ENCODE measurements around the gene ARAP3.

DNA sequence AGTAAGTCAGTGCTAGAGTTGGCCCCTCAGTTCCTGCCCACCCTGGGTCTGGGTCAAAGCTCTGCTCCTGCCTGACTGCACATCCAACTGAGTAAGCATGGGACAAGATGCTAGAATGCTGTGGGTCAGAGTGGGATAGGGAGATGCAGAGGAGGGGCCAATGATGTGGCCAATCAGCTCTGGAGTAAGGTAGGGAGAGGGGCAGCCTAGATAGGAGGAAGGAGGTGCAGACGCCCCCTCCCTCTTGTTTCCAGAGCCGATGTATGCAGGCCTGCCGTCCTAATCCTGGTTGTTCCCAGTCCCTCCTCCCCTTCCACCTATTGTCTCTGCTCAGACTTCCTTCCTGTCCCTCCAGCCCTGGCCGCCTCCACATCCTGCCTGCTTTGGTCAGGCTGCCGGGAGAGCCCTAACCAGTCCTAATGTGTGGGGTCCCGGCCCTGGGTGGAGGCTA, 1.3 kb downstream of the ARAP3 start:
- TF ChIP-seq, protein P1, sequence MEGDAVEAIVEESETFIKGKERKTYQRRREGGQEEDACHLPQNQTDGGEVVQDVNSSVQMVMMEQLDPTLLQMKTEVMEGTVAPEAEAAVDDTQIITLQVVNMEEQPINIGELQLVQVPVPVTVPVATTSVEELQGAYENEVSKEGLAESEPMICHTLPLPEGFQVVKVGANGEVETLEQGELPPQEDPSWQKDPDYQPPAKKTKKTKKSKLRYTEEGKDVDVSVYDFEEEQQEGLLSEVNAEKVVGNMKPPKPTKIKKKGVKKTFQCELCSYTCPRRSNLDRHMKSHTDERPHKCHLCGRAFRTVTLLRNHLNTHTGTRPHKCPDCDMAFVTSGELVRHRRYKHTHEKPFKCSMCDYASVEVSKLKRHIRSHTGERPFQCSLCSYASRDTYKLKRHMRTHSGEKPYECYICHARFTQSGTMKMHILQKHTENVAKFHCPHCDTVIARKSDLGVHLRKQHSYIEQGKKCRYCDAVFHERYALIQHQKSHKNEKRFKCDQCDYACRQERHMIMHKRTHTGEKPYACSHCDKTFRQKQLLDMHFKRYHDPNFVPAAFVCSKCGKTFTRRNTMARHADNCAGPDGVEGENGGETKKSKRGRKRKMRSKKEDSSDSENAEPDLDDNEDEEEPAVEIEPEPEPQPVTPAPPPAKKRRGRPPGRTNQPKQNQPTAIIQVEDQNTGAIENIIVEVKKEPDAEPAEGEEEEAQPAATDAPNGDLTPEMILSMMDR (IDR thresholded peaks at IDR 0.05; ENCODE audit: low read depth, low read length): no peak
- no peak for TF ChIP-seq EZH2phosphoT487 (IDR thresholded peaks at IDR 0.05; ENCODE audit: low read depth)
